C4-2B (cell line): Measurements from ENCODE around the gene TMC2.

Source experiments
- H3K27ac ChIP-seq: fragments of 450-650 bp; 2 replicates; pipeline ENCODE4 v1.5.1; 2017
- CTCF ChIP-seq: fragments of 450-650 bp; conservative IDR thresholded peaks from 2 replicates; pipeline ENCODE4 v1.5.1; 2017; ENCODE audit warnings: mild to moderate bottlenecking
- ZFX ChIP-seq: fragments of 450-650 bp; IDR thresholded peaks from 2 replicates; pipeline ENCODE4 v1.6.1; 2017

Gene TMC2

DNA sequence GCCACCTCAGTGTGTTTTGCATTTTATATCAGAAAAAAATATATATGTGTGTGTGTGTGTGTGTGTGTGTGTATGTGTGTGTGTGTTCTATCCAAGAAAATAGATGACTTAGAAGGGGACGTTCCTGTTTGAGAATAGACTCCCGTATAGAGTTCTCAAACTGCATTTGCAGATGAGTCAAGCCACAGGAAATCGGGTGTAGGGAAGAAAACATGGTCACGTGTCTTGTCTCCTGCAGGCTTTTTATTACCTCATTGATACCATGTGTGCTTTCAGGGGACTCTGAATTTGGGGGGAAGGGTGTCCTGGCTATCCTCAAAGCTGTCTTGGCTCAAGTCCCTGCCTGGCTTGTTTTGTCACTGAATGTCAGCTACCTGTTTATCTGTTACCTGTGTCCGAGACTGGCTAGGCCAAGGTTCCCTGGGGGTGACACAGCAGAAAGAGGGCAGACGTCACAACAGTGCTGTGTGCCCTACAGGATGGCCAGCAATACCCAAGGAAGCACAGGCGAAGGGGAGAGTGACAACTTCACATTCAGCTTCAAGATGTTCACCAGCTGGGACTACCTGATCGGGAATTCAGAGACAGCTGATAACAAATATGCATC is 60.4 kb downstream of the TMC2 start:
- no peak overlapping the region for H3K27ac ChIP-seq
- no peak for TF ChIP-seq CTCF
- no peak for TF ChIP-seq ZFX

DNA sequence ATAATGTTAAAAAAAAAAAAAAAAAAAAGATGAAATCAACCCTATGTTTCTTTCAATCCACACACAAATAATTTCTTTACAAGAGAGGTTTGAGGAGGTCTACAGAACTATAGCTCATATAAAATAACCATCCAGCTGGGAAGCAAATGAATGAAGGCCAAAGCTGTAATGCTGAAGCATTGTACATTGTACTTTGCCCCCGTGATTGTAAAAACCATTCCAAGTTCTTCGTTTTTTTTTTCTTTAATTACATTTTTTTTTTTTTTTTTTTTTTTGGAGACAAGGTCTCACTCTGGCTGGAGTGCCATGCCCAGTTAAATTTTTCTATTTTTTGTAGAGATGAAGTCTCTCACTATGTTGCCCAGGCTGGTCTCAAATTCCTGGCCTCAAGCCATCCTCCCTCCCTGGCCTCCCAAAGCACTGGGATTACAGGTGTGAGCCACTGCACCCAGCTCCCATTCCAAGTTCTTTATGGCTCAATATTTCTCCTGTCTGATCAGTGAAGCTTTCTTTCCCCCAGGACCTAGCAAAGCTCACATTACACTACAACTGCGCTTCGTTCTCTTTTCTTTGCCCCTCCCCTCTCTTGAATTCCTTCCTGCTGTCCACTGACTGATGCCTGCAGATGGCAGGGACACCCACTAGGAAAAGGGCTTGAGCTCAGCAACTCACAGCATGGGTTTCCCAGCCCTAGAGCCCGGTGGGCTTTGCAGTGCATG is 63.1 kb downstream of the TMC2 start:
- H3K27ac ChIP-seq: no peak overlapping the region
- TF ChIP-seq CTCF: no peak
- no peak for TF ChIP-seq ZFX

DNA sequence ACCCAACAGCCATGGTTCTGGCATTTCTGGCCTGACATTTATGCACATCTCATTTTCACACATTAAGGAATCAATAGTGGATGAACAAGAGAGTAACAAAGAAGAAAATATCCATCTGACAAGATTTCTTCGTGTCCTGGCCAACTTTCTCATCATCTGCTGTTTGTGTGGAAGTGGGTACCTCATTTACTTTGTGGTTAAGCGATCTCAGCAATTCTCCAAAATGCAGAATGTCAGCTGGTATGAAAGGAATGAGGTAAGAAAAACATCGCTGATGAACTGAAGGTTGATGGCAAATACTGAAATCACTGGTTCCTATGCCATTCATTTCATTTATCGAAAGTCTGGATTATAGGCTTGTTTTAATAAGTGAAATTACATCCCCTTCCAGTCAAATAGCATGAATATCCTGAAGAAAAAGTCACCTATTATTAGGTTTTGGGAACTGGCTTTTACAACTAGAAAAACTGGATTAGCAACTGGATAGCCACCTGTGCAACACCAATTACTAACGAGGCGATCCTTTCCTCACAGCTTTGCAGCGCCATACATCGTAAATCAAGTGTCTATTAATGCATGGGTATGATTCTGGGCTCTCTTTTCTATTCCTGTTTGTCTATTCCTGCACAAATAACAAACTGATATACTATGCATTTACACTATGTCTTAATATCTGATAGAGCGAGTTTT is 65.8 kb downstream of the TMC2 start:
- TF ChIP-seq CTCF (no peak), ZFX (no peak)
- H3K27ac ChIP-seq: no peak overlapping the region

GRCh38 chr20:2602746-2603145 is 66.4 kb downstream of the TMC2 start:
- TF ChIP-seq CTCF (no peak), ZFX (no peak)
- no peak overlapping the region for H3K27ac ChIP-seq

GRCh38 chr20:2603816-2604505 is 67.6 kb downstream of the TMC2 start:
- H3K27ac ChIP-seq: no peak overlapping the region
- TF ChIP-seq CTCF (no peak), ZFX (no peak)

GRCh38 chr20:2604506-2604835 is 68.1 kb downstream of the TMC2 start:
- no peak overlapping the region for H3K27ac ChIP-seq
- no peak for TF ChIP-seq ZFX
- TF ChIP-seq CTCF: no peak

- H3K27ac ChIP-seq: no peak overlapping the region
- TF ChIP-seq ZFX: no peak
- no peak for TF ChIP-seq CTCF
Measured at GRCh38 chr20:2606507-2607006, 70.2 kb downstream of the TMC2 start.
